Measurements from ENCODE around the gene TLR7. TPM values are rescaled to one million over a fixed set of nuclear protein-coding genes. Genes with fewer than 3 reads are reported as not detected.

Gene TLR7
- polyA plus RNA-seq, 1 donor (not counting 4 experiments of a cell fraction or from before 2014, with no cell fraction given): not detected

DNA sequence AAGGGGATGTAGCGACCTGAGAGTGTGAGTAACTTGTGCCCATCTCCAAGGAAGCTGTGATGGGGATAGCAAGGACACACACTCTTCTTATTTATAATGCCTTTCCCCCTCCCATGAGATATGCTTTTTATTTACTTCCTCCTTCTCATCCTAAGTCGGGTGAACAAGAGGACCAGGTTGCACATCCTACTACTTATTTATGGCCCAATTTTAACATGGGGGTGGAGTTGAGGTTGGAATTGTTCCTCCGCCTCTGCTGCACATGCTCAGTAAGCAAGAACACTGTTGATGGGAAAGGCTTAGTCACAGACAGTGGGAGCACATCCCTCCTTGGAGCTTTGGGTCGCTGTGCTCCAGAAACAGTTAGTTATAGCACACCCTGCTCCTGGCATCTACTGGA, 24.3 kb downstream of the TLR7 start:
- Histone ChIP-seq H2AFZ (ENCODE audit: control insufficient read depth, low read length) (no peak overlapping the region), H3K36me3 (ENCODE audit: control insufficient read depth in 2 of 2, extremely low read depth in 1 of 2, insufficient read depth in 2 of 2, low read length in 2 of 2) (no peaks in the 10 kb centered on the region), H4K20me1 (ENCODE audit: control insufficient read depth, extremely low read depth, insufficient read depth, low read length) (no peaks in the 10 kb centered on the region), H3K79me2 (ENCODE audit: control insufficient read depth, insufficient read depth, low read length) (no peaks in the 10 kb centered on the region), H3K9ac (ENCODE audit: control insufficient read depth, extremely low read depth, insufficient read depth, low read length) (no peak overlapping the region), H3K4me2 (ENCODE audit: control insufficient read depth, extremely low read depth, insufficient read depth, low read depth, low read length) (no peak overlapping the region), H3K27ac (ENCODE audit: control insufficient read depth, insufficient read depth, low read length) (no peak overlapping the region), H3K9me1 (ENCODE audit: control insufficient read depth, extremely low read depth, insufficient read depth, low read length) (no peaks in the 10 kb centered on the region), H3K9me3 (ENCODE audit: control insufficient read depth, low read depth, low read length) (no peaks in the 10 kb centered on the region), H3K27me3 (ENCODE audit: control insufficient read depth, extremely low read depth, insufficient read depth, low read length) (no peaks in the 10 kb centered on the region), H3K4me3 (ENCODE audit: control insufficient read depth in 2 of 3, extremely low read depth in 1 of 3, insufficient read depth in 2 of 3, low read depth in 1 of 3, low read length in 3 of 3) (no peak overlapping the region), H3K4me1 (ENCODE audit: control insufficient read depth, extremely low read depth, insufficient read depth, low read length) (no peaks in the 10 kb centered on the region)
- no peak for FAIRE-seq
- TF ChIP-seq EZH2 (IDR thresholded peaks at IDR 0.05; ENCODE audit: low read length): no peak
- no peak for TF ChIP-seq CTCF (optimal IDR thresholded peaks at IDR 0.05 in 1 of 3, IDR thresholded peaks at IDR 0.05 in 1 of 3, conservative IDR thresholded peaks at IDR 0.05 in 1 of 3; ENCODE audit: extremely low read depth in 1 of 3, insufficient read depth in 2 of 3, low read length in 3 of 3)
- dilution Hi-C loops (cut with MboI; ENCODE audit: extremely low pct_ligation_motif_present, low sequenced_read_pairs): no loop called here
- no peak for DNase-seq (ENCODE audit: low read depth, low spot score)

- Histone ChIP-seq H3K4me2 (ENCODE audit: control insufficient read depth, extremely low read depth, insufficient read depth, low read depth, low read length) (no peak overlapping the region), H4K20me1 (ENCODE audit: control insufficient read depth, extremely low read depth, insufficient read depth, low read length) (no peaks in the 10 kb centered on the region), H3K79me2 (ENCODE audit: control insufficient read depth, insufficient read depth, low read length) (no peaks in the 10 kb centered on the region), H3K9me3 (ENCODE audit: control insufficient read depth, low read depth, low read length) (no peaks in the 10 kb centered on the region), H3K9ac (ENCODE audit: control insufficient read depth, extremely low read depth, insufficient read depth, low read length) (no peak overlapping the region), H3K27me3 (ENCODE audit: control insufficient read depth, extremely low read depth, insufficient read depth, low read length) (no peaks in the 10 kb centered on the region), H3K36me3 (ENCODE audit: control insufficient read depth in 2 of 2, extremely low read depth in 1 of 2, insufficient read depth in 2 of 2, low read length in 2 of 2) (no peaks in the 10 kb centered on the region), H3K9me1 (ENCODE audit: control insufficient read depth, extremely low read depth, insufficient read depth, low read length) (no peaks in the 10 kb centered on the region), H3K4me3 (ENCODE audit: control insufficient read depth in 2 of 3, extremely low read depth in 1 of 3, insufficient read depth in 2 of 3, low read depth in 1 of 3, low read length in 3 of 3) (no peak overlapping the region), H3K27ac (ENCODE audit: control insufficient read depth, insufficient read depth, low read length) (no peak overlapping the region), H3K4me1 (ENCODE audit: control insufficient read depth, extremely low read depth, insufficient read depth, low read length) (no peaks in the 10 kb centered on the region), H2AFZ (ENCODE audit: control insufficient read depth, low read length) (no peak overlapping the region)
- DNase-seq (ENCODE audit: low read depth, low spot score): no peak
- no peak for FAIRE-seq
- TF ChIP-seq CTCF (optimal IDR thresholded peaks at IDR 0.05 in 1 of 3, IDR thresholded peaks at IDR 0.05 in 1 of 3, conservative IDR thresholded peaks at IDR 0.05 in 1 of 3; ENCODE audit: extremely low read depth in 1 of 3, insufficient read depth in 2 of 3, low read length in 3 of 3) (no peak), EZH2 (IDR thresholded peaks at IDR 0.05; ENCODE audit: low read length) (no peak)
- dilution Hi-C loops (cut with MboI; ENCODE audit: extremely low pct_ligation_motif_present, low sequenced_read_pairs): no loop called here
Observed at GRCh38 chrX:12891915-12892506, 25.1 kb downstream of the TLR7 start.
